SJSA1 (cell line): ENCODE measurements around the gene SMC3. TPM values are rescaled to one million over a fixed set of nuclear protein-coding genes. Genes with fewer than 3 reads are reported as not detected.
"Not testable (repeated sequence)": the region's sequence is repeated elsewhere in the genome, so short reads cannot be mapped to it uniquely, and the experiment has no call there.

ENCODE experiments used
- DNase-seq, 2 experiments: peaks; one replicate each; pipeline ENCODE4 v3.0.0-alpha.2; 2015 to 2020; ENCODE audit warnings: low spot score in 2 of 2, low read depth in 1 of 2
- H3K27ac ChIP-seq: fragments of 250-450 bp; sonication (Bioruptor Pico); 2 replicates; pipeline ENCODE4 v1.5.1; 2020; ENCODE audit warnings: mild to moderate bottlenecking, moderate library complexity
- H3K27me3 ChIP-seq: fragments of 250-450 bp; sonication (Bioruptor Pico); replicated peaks from 2 replicates; pipeline ENCODE4 v1.5.1; 2020; ENCODE audit warnings: mild to moderate bottlenecking, moderate library complexity
- H3K36me3 ChIP-seq: fragments of 250-450 bp; sonication (Bioruptor Pico); 2 replicates; pipeline ENCODE4 v1.5.1; 2020; ENCODE audit warnings: mild to moderate bottlenecking
- H3K4me1 ChIP-seq: fragments of 250-450 bp; sonication (Bioruptor Pico); replicated peaks from 2 replicates; pipeline ENCODE4 v1.6.1; 2021; ENCODE audit warnings: mild to moderate bottlenecking
- H3K4me3 ChIP-seq: fragments of 250-450 bp; sonication (Bioruptor Pico); 2 replicates; pipeline ENCODE4 v1.5.1; 2020; ENCODE audit warnings: mild to moderate bottlenecking
- H3K9me3 ChIP-seq: fragments of 250-450 bp; sonication (Bioruptor Pico); replicated peaks from 2 replicates; pipeline ENCODE4 v1.5.1; 2020; ENCODE audit warnings: mild to moderate bottlenecking
- total RNA-seq: library from RNA; depleted of rRNA; stranded (reverse); fragments of >200 nt; shearing (Covaris generic); gene quantifications from 2 replicates; pipeline ENCODE4 v1.2.3, GENCODE V29; 2014; rRNA removed

The SMC3 gene
- total RNA-seq = 65.0 and 69.5 TPM in 2 replicates

DNA sequence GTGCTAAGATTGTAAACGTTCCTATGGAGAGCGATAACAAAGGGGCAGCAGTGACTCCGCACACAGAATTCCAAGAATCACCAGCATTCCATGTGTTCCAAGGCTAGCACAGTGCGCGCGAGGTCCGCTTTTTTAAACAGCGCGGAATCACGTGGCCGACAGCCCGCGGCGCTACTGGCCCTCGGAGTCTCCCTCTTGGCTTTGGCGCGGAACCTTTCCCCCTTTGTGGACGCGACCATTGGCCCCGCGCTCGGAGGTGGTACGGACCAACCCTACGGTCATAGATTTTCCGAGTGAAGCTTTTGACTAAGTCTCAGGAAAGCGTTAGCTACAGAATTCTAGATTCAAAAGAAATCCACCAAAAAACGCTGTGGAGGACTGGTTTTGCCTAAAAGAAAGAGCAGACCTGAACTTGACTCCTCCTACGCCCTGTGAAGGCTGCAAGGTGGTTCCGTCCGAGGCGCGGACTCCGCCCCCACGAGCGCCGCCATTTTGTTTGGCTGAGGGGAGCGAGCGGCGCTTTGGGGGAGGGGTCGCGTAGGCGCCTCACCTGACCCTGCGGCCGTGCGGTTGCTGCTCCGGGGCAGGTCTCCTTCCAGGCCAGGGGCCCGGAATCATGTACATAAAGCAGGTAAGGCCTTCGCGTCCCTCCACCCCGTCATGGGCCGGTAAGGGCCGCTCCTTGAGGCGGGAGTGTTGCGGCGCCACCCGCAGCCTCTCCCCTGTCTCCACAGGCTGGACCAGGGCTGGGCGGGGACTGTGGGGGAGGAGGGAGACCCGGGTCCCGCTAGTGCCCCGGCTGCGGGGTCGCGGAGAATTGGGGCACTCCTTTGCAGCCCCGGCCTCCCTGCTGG, at the start of gene SMC3:
Gene SMC3 (plus strand): TSS at position 495 of the 854 bp plus-strand sequence. CDS start 122 bp downstream, at position 617.
- peak; percentile 98 to 99 for DNase-seq
- Histone ChIP-seq H3K4me1 (peaks cover 27% of the 10 kb centered on the region), H3K36me3 (peaks cover 30% of the 10 kb centered on the region), H3K27me3 (no peaks in the 10 kb centered on the region), H3K4me3 (peak within 1 kb of the TSS; percentile 84), H3K9me3 (no peaks in the 10 kb centered on the region), H3K27ac (peak within 1 kb of the TSS; percentile 99)

GRCh38 chr10:110522365-110522988, 45.0 kb upstream of the SMC3 start:
- Histone ChIP-seq H3K9me3 (peaks cover 4% of the 10 kb centered on the region; the same call in 1 of the 2 replicates), H3K4me1 (peaks cover 26% of the 10 kb centered on the region), H3K4me3 (no peak overlapping the region), H3K27me3 (no peaks in the 10 kb centered on the region), H3K36me3 (no peaks in the 10 kb centered on the region), H3K27ac (no peak overlapping the region)
- DNase-seq = no peak

- Histone ChIP-seq H3K4me3 (no peak overlapping the region), H3K9me3 (peaks cover 4% of the 10 kb centered on the region; the same call in 1 of the 2 replicates), H3K4me1 (peaks cover 39% of the 10 kb centered on the region), H3K27ac (no peak overlapping the region), H3K36me3 (no peaks in the 10 kb centered on the region), H3K27me3 (no peaks in the 10 kb centered on the region)
- DNase-seq = no peak
Measured at GRCh38 chr10:110523736-110524135, 43.8 kb upstream of the SMC3 start.

- H3K9me3 ChIP-seq = peaks cover 4% of the 10 kb centered on the region; the same call in 1 of the 2 replicates
- H3K27ac ChIP-seq = no peak overlapping the region
- no peaks in the 10 kb centered on the region for H3K27me3 ChIP-seq
- no peak overlapping the region for H3K4me3 ChIP-seq
- no peak for DNase-seq
- H3K36me3 ChIP-seq = no peaks in the 10 kb centered on the region
- peaks cover 45% of the 10 kb centered on the region for H3K4me1 ChIP-seq
Measured at GRCh38 chr10:110524179-110524858, 43.2 kb upstream of the SMC3 start.

DNA sequence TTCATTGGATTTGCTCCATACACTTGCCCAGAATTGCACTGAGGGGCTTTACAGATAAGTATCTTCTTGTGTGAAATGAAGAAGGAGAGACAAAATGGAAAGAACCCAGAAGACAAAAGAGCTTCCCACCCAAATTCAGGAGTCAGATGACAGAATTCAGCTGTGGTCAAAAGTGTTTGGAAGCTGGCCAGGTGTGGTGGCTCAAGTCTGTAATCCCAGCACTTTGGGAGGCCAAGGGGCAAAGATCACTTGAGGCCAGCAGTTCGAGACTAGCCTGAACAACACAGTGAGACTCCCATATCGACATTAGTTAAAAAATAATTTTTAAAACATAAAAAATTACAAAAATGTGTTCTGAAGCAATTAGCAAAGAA, 42.6 kb upstream of the SMC3 start:
- DNase-seq = no peak
- peaks cover 50% of the 10 kb centered on the region for H3K4me1 ChIP-seq
- H3K4me3 ChIP-seq = no peak overlapping the region
- no peaks in the 10 kb centered on the region for H3K27me3 ChIP-seq
- peaks cover 4% of the 10 kb centered on the region; the same call in 1 of the 2 replicates for H3K9me3 ChIP-seq
- H3K36me3 ChIP-seq = 0 out of 2 replicates have a peak, but pooled peaks cover 2% of the 10 kb centered on the region
- no peak overlapping the region for H3K27ac ChIP-seq

GRCh38 chr10:110525349-110526260, 41.9 kb upstream of the SMC3 start:
- Histone ChIP-seq H3K9me3 (peaks cover 4% of the 10 kb centered on the region; the same call in 1 of the 2 replicates), H3K27me3 (no peaks in the 10 kb centered on the region), H3K36me3 (0 out of 2 replicates have a peak, but pooled peaks cover 2% of the 10 kb centered on the region), H3K4me3 (no peak overlapping the region), H3K27ac (no peak overlapping the region), H3K4me1 (peaks cover 56% of the 10 kb centered on the region)
- no peak for DNase-seq

DNA sequence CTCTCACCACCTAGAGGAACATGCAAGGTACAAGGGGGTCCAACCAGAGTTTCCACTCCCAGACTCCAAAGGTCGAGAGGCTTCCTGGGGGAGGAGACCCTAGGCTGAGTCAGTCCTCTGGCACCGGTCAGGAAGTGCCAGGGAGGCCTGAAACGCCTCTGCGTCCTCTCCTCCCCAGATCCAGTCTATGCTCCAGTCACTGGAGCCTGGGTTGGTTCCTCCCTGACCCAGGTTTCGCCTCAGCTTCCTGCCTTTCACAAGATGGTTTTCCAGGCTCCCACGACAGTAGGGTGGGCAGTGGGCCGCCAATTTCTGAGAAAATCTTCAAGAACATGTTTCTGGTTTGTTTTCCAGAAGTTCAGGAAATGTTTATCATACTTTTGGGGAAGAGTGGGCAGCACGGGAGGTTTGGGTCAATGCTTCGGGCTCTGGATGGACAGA, 39.7 kb upstream of the SMC3 start:
- no peaks in the 10 kb centered on the region for H3K27me3 ChIP-seq
- no peak overlapping the region; the same call in 1 of the 2 replicates for H3K27ac ChIP-seq
- H3K4me1 ChIP-seq = peaks cover 61% of the 10 kb centered on the region
- H3K9me3 ChIP-seq = peaks cover 4% of the 10 kb centered on the region; the same call in 1 of the 2 replicates
- H3K4me3 ChIP-seq = no peak overlapping the region
- no peak for DNase-seq
- 0 out of 2 replicates have a peak, but pooled peaks cover 2% of the 10 kb centered on the region for H3K36me3 ChIP-seq

- Histone ChIP-seq H3K27ac (peak overlapping the region; percentile 52; the same call in 1 of the 2 replicates), H3K9me3 (peaks cover 4% of the 10 kb centered on the region; the same call in 1 of the 2 replicates), H3K4me1 (peaks cover 61% of the 10 kb centered on the region), H3K36me3 (0 out of 2 replicates have a peak, but pooled peaks cover 2% of the 10 kb centered on the region), H3K4me3 (no peak overlapping the region), H3K27me3 (no peaks in the 10 kb centered on the region)
- DNase-seq = no peak
Measured at GRCh38 chr10:110528224-110528996, 39.1 kb upstream of the SMC3 start.

DNA sequence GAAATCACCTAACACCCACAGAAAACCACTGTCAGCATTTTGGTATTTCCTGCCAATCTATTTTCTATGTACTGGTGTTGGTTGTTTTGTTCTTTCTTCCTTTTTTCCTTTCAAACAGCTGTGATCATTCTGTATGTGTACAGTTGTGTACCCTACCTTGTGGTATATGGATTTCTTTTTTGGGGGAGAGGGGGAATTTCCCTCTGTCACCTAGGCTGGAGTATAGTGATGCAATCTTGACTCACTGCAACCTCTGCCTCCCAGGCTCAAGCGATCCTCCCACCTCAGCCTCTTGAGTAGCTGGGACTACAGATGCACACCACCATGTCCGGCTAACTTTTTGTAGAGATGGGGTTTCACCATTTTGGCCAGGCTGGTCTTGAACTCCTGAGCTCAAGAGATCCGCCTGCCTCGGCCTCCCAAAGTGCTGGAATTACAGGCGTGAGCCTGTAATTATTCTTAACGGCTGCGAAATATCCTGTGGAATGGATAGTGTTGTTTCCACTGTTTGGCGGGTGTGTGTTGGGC, 38.4 kb upstream of the SMC3 start:
- Histone ChIP-seq H3K27ac (peak overlapping the region; percentile 52; the same call in 1 of the 2 replicates), H3K4me1 (peaks cover 61% of the 10 kb centered on the region)
- H3K9me3 ChIP-seq, DNase-seq, H3K36me3 ChIP-seq, H3K27me3 ChIP-seq, H3K4me3 ChIP-seq: not testable (repeated sequence)

GRCh38 chr10:110529596-110530011, 37.9 kb upstream of the SMC3 start:
- H3K27ac ChIP-seq = peak overlapping the region; percentile 52; the same call in 1 of the 2 replicates
- DNase-seq = no peak
- H3K36me3 ChIP-seq = 0 out of 2 replicates have a peak, but pooled peaks cover 2% of the 10 kb centered on the region
- H3K4me1 ChIP-seq = peaks cover 59% of the 10 kb centered on the region
- no peak overlapping the region for H3K4me3 ChIP-seq
- H3K27me3 ChIP-seq = no peaks in the 10 kb centered on the region
- peaks cover 4% of the 10 kb centered on the region; the same call in 1 of the 2 replicates for H3K9me3 ChIP-seq

DNA sequence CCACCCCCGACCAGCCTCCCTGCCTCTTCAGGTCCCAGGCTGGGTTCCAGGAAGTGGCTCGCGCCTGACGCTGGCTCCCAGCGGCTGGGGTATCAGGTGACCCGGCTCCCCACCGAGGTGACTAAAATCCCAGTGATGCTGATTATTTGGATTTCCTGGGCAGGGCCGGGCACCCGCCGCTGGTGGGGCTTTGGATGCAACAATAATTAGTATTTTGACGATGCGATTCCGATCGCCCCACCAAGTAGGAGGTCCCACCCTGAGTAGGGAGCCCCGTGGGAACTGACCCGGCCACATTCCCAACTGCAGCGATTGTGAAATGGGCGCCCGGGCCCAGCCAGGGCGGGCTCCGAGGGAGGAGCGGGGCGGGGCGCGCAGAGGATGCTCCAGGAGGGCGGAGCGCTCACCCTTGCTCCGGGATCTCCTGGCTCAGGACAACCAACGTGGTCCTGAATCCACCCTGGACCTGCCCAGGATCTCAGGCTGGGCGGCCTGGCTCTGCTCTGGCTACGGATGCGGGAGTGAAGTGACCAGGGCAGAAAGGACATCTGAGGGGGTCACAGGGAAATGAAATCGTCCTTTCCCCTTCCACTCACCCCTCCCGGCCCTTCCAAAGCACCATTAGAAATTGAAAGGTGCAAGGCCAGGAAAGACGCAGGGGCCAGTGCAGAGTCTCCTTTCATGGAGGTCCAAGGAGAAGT, 37.2 kb upstream of the SMC3 start:
- peak; percentile 42 to 59 for DNase-seq
- Histone ChIP-seq H3K36me3 (0 out of 2 replicates have a peak, but pooled peaks cover 2% of the 10 kb centered on the region), H3K9me3 (peaks cover 4% of the 10 kb centered on the region; the same call in 1 of the 2 replicates), H3K4me1 (peaks cover 56% of the 10 kb centered on the region), H3K4me3 (peak overlapping the region; percentile 10; the same call in 1 of the 2 replicates), H3K27me3 (no peaks in the 10 kb centered on the region), H3K27ac (peak overlapping the region; percentile 58)
